Stimulated activated CD4-positive, alpha-beta T cell treated with anti-CD3 and anti-CD28 coated beads, Interleukin-4, amount 100 ng/mL, for 4 hours (primary cell): ENCODE results near the gene EVC.

Experiments
- DNase-seq, 2 experiments: peaks; one replicate each; pipeline ENCODE4 v3.0.0-alpha.2; 2020

The EVC gene

DNA sequence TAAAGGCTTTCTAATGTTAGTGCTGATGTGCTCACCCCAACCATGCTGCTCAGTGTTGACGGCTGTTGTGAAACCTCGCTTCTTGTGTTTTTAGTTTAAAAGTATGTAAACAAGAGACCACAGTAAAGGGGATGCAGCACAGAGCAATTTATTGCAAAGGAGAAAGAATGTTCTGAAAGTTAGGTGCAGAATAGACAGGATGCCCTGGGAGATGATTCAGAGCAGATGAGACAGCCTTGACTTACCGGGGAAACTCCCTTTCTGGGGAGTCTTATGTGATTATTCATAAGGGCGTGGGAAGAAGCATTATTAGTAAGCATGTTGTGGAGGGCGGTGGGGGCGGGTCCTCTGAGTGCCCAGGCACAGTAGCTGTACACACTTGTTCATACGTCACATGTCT lies 47.7 kb downstream of the EVC start:
- DNase-seq, result peak; percentile 31 to 46

DNA sequence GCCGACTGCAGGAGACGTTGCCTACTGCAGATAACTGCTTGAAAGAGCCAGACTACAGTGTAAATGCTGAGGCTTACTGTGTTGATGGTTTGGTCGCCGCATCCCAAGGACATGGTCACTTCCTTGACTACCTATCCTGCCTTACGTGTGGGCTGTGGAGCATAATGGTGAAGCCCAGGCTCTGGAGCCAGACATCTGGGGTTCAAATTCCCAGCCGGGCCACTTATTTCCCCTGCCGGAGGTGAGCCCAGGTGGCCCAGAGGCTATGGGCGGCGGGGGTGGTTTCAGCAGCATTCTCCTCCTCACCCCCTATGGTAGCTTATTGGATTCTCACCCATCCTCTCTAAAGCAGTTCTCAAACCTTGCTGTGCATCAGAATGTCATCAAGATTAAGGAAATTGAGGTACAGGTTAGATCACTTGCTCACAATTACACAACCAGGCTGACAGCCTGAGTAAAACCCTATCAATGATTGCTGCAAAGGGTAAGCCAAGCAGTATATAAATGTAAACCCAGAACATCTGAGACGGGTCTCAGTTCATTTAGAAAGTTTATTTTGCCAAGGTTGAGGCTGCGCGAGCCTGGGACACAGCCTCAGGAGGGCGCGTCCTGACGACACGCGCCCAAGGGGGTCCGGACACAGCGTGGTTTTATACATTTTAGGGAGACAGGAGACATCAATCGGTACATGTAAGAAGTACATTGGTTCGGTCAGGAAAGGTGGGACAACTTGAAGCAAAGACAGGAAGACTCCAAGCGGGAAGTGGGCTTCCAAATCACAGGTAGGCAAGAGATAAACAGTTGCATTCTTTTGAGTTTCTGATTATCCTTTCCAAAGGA lies 48.5 kb downstream of the EVC start:
- no peak for DNase-seq

- DNase-seq, result no peak
Observed at GRCh38 chr4:5760246-5760645, 49.2 kb downstream of the EVC start.

DNA sequence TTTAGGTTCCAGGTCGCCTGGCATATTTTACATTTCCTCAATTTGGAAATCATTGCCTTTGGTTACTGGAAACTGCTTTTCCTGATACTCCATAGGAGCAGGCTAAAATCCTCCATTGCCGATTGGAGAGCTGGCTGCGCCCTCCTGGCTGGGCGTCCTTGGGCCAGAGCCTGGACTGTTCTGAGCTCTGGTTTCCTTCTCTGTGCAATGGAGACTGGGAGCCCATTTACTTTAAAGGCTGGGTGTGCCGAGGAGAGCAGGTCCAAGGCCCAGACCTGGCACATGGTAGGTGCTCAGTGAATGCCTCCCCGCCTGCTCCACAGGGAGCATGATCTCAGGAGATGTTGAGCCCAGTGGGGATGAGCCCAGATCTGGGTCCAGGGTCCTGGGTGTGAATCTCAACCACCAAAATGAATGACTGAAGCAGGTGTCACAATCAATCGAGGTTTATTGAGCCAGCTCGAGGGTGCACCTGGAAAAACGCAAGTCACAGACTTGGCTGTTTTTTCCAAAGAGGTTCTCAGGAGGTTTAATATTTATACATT lies 50.0 kb downstream of the EVC start:
- no peak for DNase-seq

- no peak for DNase-seq
Observed at GRCh38 chr4:5770051-5770450, 59.0 kb downstream of the EVC start.

DNA sequence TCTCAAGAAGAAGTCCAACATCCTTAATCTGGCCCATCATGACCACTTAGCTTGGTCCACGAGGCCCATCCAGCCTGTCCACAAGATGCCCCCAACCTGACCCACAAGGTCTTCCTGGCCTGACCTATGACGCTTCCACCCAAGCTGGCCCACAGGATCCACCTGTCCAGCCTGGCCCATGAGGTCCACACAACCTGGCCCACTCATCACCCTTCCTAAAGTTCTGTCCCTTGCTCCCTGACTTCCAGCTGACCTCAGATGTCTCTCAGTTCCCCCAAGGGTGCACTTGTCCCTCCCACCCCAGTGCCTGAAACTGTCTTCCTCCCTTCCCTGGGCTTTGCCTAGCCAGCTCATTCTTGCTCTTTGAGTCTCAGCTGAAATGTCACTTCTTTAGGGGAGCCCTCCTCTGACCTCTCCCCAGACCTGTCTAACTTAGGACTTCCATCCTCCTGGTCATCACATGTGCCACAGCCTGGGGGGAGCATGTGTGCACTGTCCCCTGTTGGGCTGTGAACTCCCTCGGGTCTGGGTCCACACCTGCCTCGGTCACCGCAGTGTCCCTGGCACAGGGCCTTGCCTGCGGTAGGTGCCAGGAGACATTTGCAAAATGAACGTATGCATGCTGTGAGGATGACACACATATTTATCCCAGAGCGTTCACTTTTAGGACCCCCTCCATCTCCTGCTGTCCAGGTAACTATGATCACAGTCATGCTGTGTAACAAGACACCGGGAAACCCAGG lies 61.7 kb downstream of the EVC start:
- no peak for DNase-seq

GRCh38 chr4:5773271-5773555 lies 62.2 kb downstream of the EVC start:
- no peak for DNase-seq

DNA sequence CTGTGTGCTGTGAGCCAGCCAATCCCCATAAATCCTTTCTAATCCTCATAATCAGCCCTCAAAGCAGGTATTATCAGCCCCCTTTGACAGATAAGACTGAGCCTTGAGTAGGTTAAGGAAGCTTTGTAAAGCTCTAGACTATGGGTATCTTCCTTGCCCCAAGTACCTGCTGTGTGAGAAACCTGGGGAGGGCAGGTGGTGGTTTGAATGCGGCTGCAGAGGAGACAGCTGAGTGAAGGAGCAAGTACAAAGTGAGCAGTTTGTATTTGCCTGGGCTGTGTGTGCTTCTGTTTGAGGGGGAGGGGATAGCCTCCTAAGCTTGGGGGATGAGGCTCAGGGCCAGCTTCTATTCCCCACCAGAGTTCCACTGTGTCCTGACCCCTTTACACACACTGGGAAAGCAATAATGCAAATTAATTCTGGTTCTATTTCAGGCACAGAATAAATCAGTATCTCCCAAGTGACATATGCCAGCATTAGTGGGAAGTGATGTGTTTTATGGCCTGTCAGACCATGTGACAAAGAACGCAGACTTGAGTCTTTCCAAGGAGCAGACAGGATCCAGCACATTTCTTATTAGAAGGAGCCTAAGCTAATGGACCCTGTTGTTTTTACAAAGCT lies 63.5 kb downstream of the EVC start:
- no peak for DNase-seq

GRCh38 chr4:5776510-5776909 lies 65.5 kb downstream of the EVC start:
- no peak for DNase-seq

- no peak for DNase-seq
Observed at GRCh38 chr4:5780831-5781480, 70.0 kb downstream of the EVC start.

DNA sequence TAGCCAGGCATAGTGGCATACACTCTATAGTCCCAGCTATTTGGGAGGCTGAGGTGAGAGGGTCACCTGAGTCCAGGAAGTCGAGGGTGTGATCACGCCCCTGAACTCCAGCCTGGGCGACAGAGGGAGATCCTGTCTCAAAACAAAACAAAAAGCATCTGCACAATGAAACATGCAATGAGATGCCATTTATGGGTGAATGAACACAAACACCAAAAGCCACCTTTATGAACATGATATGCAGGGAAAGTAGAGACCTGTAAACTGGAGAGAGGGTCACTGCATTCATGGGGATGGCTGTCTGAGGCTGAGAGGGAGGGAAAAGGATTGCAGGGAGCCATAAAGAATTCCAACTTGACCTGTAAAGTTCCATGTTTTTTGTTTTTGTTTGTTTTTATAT lies 70.7 kb downstream of the EVC start:
- no peak for DNase-seq

- DNase-seq, result no peak
Observed at GRCh38 chr4:5782829-5783476, 72.0 kb downstream of the EVC start.

- DNase-seq, result no peak
Observed at GRCh38 chr4:5783486-5783885, 72.5 kb downstream of the EVC start.

DNA sequence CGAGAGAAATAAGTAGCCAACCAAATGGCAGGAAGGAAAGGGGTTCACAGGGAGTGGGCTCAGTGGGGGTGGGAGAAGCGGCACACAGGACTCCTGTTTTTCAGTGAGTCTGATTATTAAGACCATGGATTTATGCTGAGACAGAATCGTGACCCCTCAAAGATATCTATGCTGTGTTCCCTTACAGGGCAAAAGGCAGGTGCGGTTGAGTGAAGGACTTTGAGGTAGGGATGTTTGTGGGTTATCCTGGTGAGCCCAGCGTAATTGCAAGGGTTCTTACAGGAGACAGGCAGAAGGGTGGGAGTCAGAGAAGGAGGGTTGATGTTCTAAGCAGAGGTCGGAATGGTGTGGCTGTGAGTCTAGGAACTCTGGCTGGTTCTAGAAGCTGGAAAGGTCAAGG lies 73.0 kb downstream of the EVC start:
- no peak for DNase-seq

- DNase-seq, result no peak
Observed at GRCh38 chr4:5784960-5785611, 74.1 kb downstream of the EVC start.

DNA sequence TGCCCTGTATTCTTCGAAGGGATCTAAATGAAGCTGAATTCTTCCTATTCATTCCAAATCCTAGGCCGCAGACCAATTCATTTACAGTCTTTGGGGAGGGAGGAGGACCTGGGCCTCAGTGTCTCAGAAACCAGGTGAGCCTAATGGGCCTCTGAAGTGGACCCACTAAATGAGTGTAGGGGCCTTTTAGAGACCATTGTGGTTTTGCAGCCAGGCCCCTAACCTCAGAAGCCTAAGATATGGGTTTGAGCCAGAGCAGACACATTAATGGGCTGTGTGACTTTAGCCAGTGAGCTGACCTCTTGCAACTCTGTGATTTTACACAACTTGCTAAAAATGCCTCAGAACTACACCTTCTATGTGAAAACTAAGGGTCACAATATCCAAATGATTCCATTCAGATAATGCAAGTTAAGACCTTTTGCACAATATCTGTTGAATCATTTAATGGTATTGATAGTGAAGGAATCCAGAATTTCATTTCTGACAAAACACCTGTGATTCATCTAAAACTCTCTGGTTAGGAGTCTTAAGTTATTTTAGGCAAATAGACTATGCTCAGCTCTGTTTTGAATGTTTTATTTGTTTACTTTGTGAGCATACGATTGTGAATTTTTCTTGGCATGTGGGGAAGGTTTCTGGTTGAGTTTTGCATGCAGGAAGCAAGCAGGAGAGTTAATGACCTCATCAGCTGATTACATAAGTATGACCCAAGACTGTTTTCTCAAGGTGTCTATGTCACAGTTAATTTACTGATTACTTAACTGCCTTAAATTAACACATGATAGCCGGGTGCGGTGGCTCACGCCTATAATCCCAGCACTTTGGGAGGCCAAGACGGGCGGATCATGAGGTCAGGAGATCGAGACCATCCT lies 75.0 kb downstream of the EVC start:
- no peak for DNase-seq

GRCh38 chr4:5787311-5787710 lies 76.3 kb downstream of the EVC start:
- DNase-seq, result no peak

DNA sequence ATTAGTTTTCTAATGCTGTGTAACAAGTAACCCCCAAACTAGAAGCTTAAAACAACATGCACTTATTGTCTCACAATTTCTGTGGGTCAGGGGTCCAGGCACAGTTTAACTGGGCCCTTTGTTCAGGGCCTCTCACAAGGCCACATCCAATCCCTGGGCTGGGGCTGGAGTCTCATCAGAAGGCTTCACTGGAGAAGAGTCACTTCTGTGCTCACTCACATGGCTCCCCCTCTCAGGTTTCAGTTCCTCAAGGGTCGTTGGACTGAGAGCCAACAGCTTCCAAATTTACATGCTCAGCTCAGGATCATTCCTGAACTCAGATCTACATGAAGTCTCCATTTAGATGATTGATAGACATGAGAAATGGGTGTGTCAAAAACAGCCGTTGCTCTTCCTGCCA lies 77.1 kb downstream of the EVC start:
- no peak for DNase-seq

GRCh38 chr4:5789141-5789540 lies 78.1 kb downstream of the EVC start:
- DNase-seq, result no peak

DNA sequence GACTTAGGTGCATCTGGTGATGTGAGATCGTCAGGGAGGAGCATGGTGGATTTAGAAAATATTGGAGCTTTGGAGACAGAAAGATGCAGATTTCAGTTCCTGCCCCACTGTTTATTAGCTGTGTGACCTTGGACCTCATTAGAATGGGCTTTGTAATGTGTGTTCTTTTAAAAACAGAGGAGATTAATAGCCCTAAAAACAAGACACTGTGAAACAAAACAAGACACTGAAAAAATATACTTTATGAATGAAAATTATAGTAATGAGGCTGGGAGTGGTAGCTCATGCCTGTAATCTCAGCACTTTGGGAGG lies 79.5 kb downstream of the EVC start:
- no peak for DNase-seq

GRCh38 chr4:5791654-5792053 lies 80.7 kb downstream of the EVC start:
- no peak for DNase-seq

DNA sequence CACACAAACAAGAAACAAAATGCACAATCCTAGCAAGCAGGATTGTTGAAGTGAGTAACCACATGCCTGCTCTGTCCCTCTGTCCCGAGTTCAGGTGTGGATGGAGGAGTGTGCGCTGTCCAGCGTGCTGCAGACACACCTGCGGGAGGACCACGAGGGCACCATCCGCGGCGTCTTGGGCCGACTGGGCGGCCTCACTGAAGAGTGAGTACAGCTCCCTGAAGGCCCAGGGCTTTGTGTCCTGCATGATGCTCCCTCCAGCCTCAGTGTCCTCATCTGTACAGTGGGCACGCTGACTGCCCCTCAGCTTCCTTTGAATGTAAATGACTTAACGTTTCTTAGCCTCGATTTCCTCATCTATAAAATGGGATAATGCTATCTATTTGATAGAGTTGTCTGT lies 82.5 kb downstream of the EVC start:
- DNase-seq, result no peak
